Neuron (in vitro differentiated cells): ENCODE data around the gene ITPK1.

ENCODE experiments used
- H2AFZ ChIP-seq: one replicate; pipeline ENCODE4 v1.6.1; 2013; ENCODE audit warnings: low read depth, mild to moderate bottlenecking, inconsistent platforms, low read length, moderate library complexity
- H3K27me3 ChIP-seq: one replicate; pipeline ENCODE4 v1.6.1; 2013; ENCODE audit warnings: low read length; ENCODE audit not compliant: insufficient read depth
- H3K36me3 ChIP-seq: one replicate; pipeline ENCODE4 v1.6.1; 2013; ENCODE audit warnings: low read length; ENCODE audit not compliant: insufficient read depth
- H3K4me1 ChIP-seq: one replicate; pipeline ENCODE4 v1.6.1; 2013; ENCODE audit warnings: low read length; ENCODE audit not compliant: insufficient read depth
- H3K4me3 ChIP-seq: 2 replicates; pipeline ENCODE4 v1.5.1; 2013; ENCODE audit warnings: mild to moderate bottlenecking, low read length, moderate library complexity
- H3K9me3 ChIP-seq: one replicate; pipeline ENCODE4 v1.6.1; 2013; ENCODE audit warnings: low read length

The ITPK1 gene

GRCh38 chr14:92987148-92987570 is 128.6 kb downstream of the ITPK1 start:
- no peaks in the 10 kb centered on the region for H3K9me3 ChIP-seq
- H3K27me3 ChIP-seq = no peaks in the 10 kb centered on the region
- H2AFZ ChIP-seq = no peak overlapping the region
- H3K36me3 ChIP-seq = no peaks in the 10 kb centered on the region
- H3K4me1 ChIP-seq = peaks cover 20% of the 10 kb centered on the region
- H3K4me3 ChIP-seq = no peak overlapping the region

- Histone ChIP-seq H3K36me3 (no peaks in the 10 kb centered on the region), H3K9me3 (peaks cover 1% of the 10 kb centered on the region), H3K27me3 (no peaks in the 10 kb centered on the region), H2AFZ (no peak overlapping the region), H3K4me3 (no peak overlapping the region), H3K4me1 (peaks cover 16% of the 10 kb centered on the region)
Measured at GRCh38 chr14:92986254-92987147, 129.2 kb downstream of the ITPK1 start.

GRCh38 chr14:92985521-92985920 is 130.2 kb downstream of the ITPK1 start:
- Histone ChIP-seq H3K27me3 (no peaks in the 10 kb centered on the region), H3K4me1 (peaks cover 7% of the 10 kb centered on the region), H3K4me3 (no peak overlapping the region), H3K36me3 (no peaks in the 10 kb centered on the region), H3K9me3 (peaks cover 2% of the 10 kb centered on the region), H2AFZ (no peak overlapping the region)

GRCh38 chr14:92984896-92985295 is 130.8 kb downstream of the ITPK1 start:
- H2AFZ ChIP-seq = no peak overlapping the region

GRCh38 chr14:92984082-92984788 is 131.5 kb downstream of the ITPK1 start:
- H3K27me3 ChIP-seq = no peaks in the 10 kb centered on the region
- peaks cover 5% of the 10 kb centered on the region for H3K9me3 ChIP-seq
- no peaks in the 10 kb centered on the region for H3K36me3 ChIP-seq

More at GRCh38 chr14:92984896-92985295, 130.8 kb downstream of the ITPK1 start:
- no peaks in the 10 kb centered on the region for H3K27me3 ChIP-seq
- H3K4me3 ChIP-seq = no peak overlapping the region
- peaks cover under 1% of the 10 kb centered on the region for H3K4me1 ChIP-seq
- peaks cover 2% of the 10 kb centered on the region for H3K9me3 ChIP-seq
- no peaks in the 10 kb centered on the region for H3K36me3 ChIP-seq

GRCh38 chr14:92982956-92983355 is 132.8 kb downstream of the ITPK1 start:
- H3K36me3 ChIP-seq = no peaks in the 10 kb centered on the region
- no peak overlapping the region for H3K4me3 ChIP-seq
- H3K27me3 ChIP-seq = no peaks in the 10 kb centered on the region
- no peak overlapping the region for H2AFZ ChIP-seq
- H3K4me1 ChIP-seq = no peaks in the 10 kb centered on the region
- H3K9me3 ChIP-seq = peaks cover 12% of the 10 kb centered on the region

More at GRCh38 chr14:92984082-92984788, 131.5 kb downstream of the ITPK1 start:
- Histone ChIP-seq H3K4me3 (no peak overlapping the region), H2AFZ (no peak overlapping the region), H3K4me1 (no peaks in the 10 kb centered on the region)

GRCh38 chr14:92981726-92982125 is 134.0 kb downstream of the ITPK1 start:
- Histone ChIP-seq H3K4me3 (no peak overlapping the region), H3K4me1 (no peaks in the 10 kb centered on the region), H3K27me3 (no peaks in the 10 kb centered on the region), H3K9me3 (peaks cover 15% of the 10 kb centered on the region), H2AFZ (no peak overlapping the region), H3K36me3 (no peaks in the 10 kb centered on the region)

GRCh38 chr14:92980866-92981265 is 134.9 kb downstream of the ITPK1 start:
- Histone ChIP-seq H3K4me3 (no peak overlapping the region), H3K4me1 (no peaks in the 10 kb centered on the region), H3K36me3 (no peaks in the 10 kb centered on the region), H3K9me3 (peaks cover 15% of the 10 kb centered on the region), H2AFZ (no peak overlapping the region), H3K27me3 (no peaks in the 10 kb centered on the region)

- Histone ChIP-seq H3K4me3 (no peak overlapping the region), H3K4me1 (no peaks in the 10 kb centered on the region), H3K9me3 (peaks cover 15% of the 10 kb centered on the region), H2AFZ (no peak overlapping the region), H3K27me3 (no peaks in the 10 kb centered on the region), H3K36me3 (no peaks in the 10 kb centered on the region)
Measured at GRCh38 chr14:92978229-92979021, 137.3 kb downstream of the ITPK1 start.

- Histone ChIP-seq H3K4me3 (no peak overlapping the region), H3K4me1 (no peaks in the 10 kb centered on the region), H3K9me3 (peaks cover 13% of the 10 kb centered on the region), H2AFZ (no peak overlapping the region), H3K36me3 (no peaks in the 10 kb centered on the region), H3K27me3 (no peaks in the 10 kb centered on the region)
Measured at GRCh38 chr14:92976268-92976667, 139.5 kb downstream of the ITPK1 start.

GRCh38 chr14:92974541-92975345 is 141.0 kb downstream of the ITPK1 start:
- Histone ChIP-seq H3K27me3 (no peaks in the 10 kb centered on the region), H3K9me3 (peaks cover 13% of the 10 kb centered on the region), H3K36me3 (no peaks in the 10 kb centered on the region), H2AFZ (no peak overlapping the region), H3K4me1 (no peaks in the 10 kb centered on the region), H3K4me3 (no peak overlapping the region)

- no peaks in the 10 kb centered on the region for H3K4me1 ChIP-seq
- H3K27me3 ChIP-seq = no peaks in the 10 kb centered on the region
- no peak overlapping the region for H2AFZ ChIP-seq
- peaks cover 10% of the 10 kb centered on the region for H3K9me3 ChIP-seq
- H3K4me3 ChIP-seq = no peak overlapping the region
- no peaks in the 10 kb centered on the region for H3K36me3 ChIP-seq
Measured at GRCh38 chr14:92973798-92974372, 141.8 kb downstream of the ITPK1 start.
